22Rv1 (cell line): Measurements from ENCODE around the gene PRKCE.

Experiments
- H3K27ac ChIP-seq: fragments of 450-650 bp; 2 replicates; pipeline ENCODE4 v1.5.1; 2017
- CTCF ChIP-seq: fragments of 450-650 bp; IDR thresholded peaks from 2 replicates; pipeline ENCODE4 v1.5.1; 2017; ENCODE audit warnings: mild to moderate bottlenecking
- ZFX ChIP-seq: fragments of 450-650 bp; IDR thresholded peaks from 2 replicates; pipeline ENCODE4 v1.6.1; 2017; ENCODE audit warnings: antibody characterized with exemption, borderline replicate concordance

The PRKCE gene

GRCh38 chr2:45651415-45652089, at the start of gene PRKCE:
Gene PRKCE, plus strand, starts transcription at chr2:45651675.
- peak within 1 kb of the TSS; percentile 70 for H3K27ac ChIP-seq
- no peak for TF ChIP-seq CTCF
- TF ChIP-seq ZFX, result no peak

- TF ChIP-seq CTCF (no peak), ZFX (no peak)
- no peak overlapping the region for H3K27ac ChIP-seq
Measured at GRCh38 chr2:45602624-45603023, 48.9 kb upstream of the PRKCE start.

GRCh38 chr2:45605116-45605515, 46.4 kb upstream of the PRKCE start:
- no peak overlapping the region for H3K27ac ChIP-seq
- TF ChIP-seq ZFX (no peak), CTCF (no peak)

GRCh38 chr2:45606796-45607195, 44.7 kb upstream of the PRKCE start:
- no peak overlapping the region for H3K27ac ChIP-seq
- TF ChIP-seq ZFX, result no peak
- TF ChIP-seq CTCF, result no peak

- TF ChIP-seq ZFX, result no peak
- TF ChIP-seq CTCF, result peak; percentile 48
- H3K27ac ChIP-seq, result no peak overlapping the region
Measured at GRCh38 chr2:45607701-45608100, 43.8 kb upstream of the PRKCE start.

GRCh38 chr2:45610281-45611019, 41.0 kb upstream of the PRKCE start:
- TF ChIP-seq CTCF, result peak; percentile 42
- no peak for TF ChIP-seq ZFX
- peak overlapping the region; percentile 80 for H3K27ac ChIP-seq
